ENCODE results near the gene WWC2.

- TF ChIP-seq RAD21 (IDR thresholded peaks at IDR 0.05; ENCODE audit: low read depth) (no peak), TEAD4 (IDR thresholded peaks at IDR 0.05) (no peak), ZBTB7A (IDR thresholded peaks at IDR 0.05; ENCODE audit: low read depth) (no peak), YY1 (IDR thresholded peaks at IDR 0.05; ENCODE audit: low read depth) (no peak), REST (IDR thresholded peaks at IDR 0.05; ENCODE audit: low read depth) (no peak), TAF1 (IDR thresholded peaks at IDR 0.05; ENCODE audit: low read depth) (no peak), MAX (IDR thresholded peaks at IDR 0.05) (no peak), EGR1 (IDR thresholded peaks at IDR 0.05) (no peak), CREB1 (IDR thresholded peaks at IDR 0.05; ENCODE audit: low read depth) (no peak), NFIC (IDR thresholded peaks at IDR 0.05) (no peak), CEBPB (IDR thresholded peaks at IDR 0.05) (no peak), FOXM1 (IDR thresholded peaks at IDR 0.05; ENCODE audit: borderline replicate concordance, low read depth) (no peak)
- TF ChIP-seq, protein P1, sequence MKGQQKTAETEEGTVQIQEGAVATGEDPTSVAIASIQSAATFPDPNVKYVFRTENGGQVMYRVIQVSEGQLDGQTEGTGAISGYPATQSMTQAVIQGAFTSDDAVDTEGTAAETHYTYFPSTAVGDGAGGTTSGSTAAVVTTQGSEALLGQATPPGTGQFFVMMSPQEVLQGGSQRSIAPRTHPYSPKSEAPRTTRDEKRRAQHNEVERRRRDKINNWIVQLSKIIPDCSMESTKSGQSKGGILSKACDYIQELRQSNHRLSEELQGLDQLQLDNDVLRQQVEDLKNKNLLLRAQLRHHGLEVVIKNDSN (IDR thresholded peaks at IDR 0.05): no peak
Observed at GRCh38 chr4:183356931-183357675, 258.0 kb downstream of the WWC2 start.

Data from Ishikawa (cell line).